ENCODE data around the gene CENPX.
A peak's percentile ranks its signal among the peaks of the same experiment; 100 is the strongest.

CENPX gene

GRCh38 chr17:81993729-81994592 lies 28.7 kb downstream of the CENPX start:
- Histone ChIP-seq H3K4me1 (ENCODE audit: control insufficient read depth, insufficient read depth, low read length) (peaks cover 23% of the 10 kb centered on the region), H3K27me3 (ENCODE audit: control insufficient read depth in 1 of 2, insufficient read depth in 2 of 2, low read length in 2 of 2) (no peaks in the 10 kb centered on the region), H3K36me3 (ENCODE audit: control insufficient read depth in 2 of 2, insufficient read depth in 2 of 2, low read length in 2 of 2) (peaks cover 0 to 5% of the 10 kb centered on the region in 2 donors), H3K9ac (ENCODE audit: low read length in 2 of 2) (no peak overlapping the region), H3K27ac (ENCODE audit: low read length) (no peak overlapping the region), H3K9me3 (ENCODE audit: control insufficient read depth in 2 of 2, low read length in 2 of 2) (no peaks in the 10 kb centered on the region), H3K4me3 (ENCODE audit: low read length in 2 of 2) (no peak overlapping the region)

GRCh38 chr17:81992306-81993102 lies 30.2 kb downstream of the CENPX start:
- Histone ChIP-seq H3K4me3 (ENCODE audit: low read length in 2 of 2) (peak overlapping the region in 1 of 2 donors; percentile 60), H3K27ac (ENCODE audit: low read length) (peak overlapping the region; percentile 6), H3K9ac (ENCODE audit: low read length in 2 of 2) (peak overlapping the region; percentile 36 to 41), H3K27me3 (ENCODE audit: control insufficient read depth in 1 of 2, insufficient read depth in 2 of 2, low read length in 2 of 2) (no peaks in the 10 kb centered on the region), H3K36me3 (ENCODE audit: control insufficient read depth in 2 of 2, insufficient read depth in 2 of 2, low read length in 2 of 2) (peaks cover 0 to 5% of the 10 kb centered on the region in 2 donors), H3K4me1 (ENCODE audit: control insufficient read depth, insufficient read depth, low read length) (peaks cover 23% of the 10 kb centered on the region), H3K9me3 (ENCODE audit: control insufficient read depth in 2 of 2, low read length in 2 of 2) (no peaks in the 10 kb centered on the region)

- H3K27me3 ChIP-seq (ENCODE audit: control insufficient read depth in 1 of 2, insufficient read depth in 2 of 2, low read length in 2 of 2), result no peaks in the 10 kb centered on the region
- peak overlapping the region; percentile 6 for H3K27ac ChIP-seq (ENCODE audit: low read length)
- H3K4me1 ChIP-seq (ENCODE audit: control insufficient read depth, insufficient read depth, low read length), result peaks cover 23% of the 10 kb centered on the region
- peaks cover 0 to 2% of the 10 kb centered on the region in 2 donors for H3K36me3 ChIP-seq (ENCODE audit: control insufficient read depth in 2 of 2, insufficient read depth in 2 of 2, low read length in 2 of 2)
- peak overlapping the region; percentile 43 to 60 for H3K4me3 ChIP-seq (ENCODE audit: low read length in 2 of 2)
- H3K9me3 ChIP-seq (ENCODE audit: control insufficient read depth in 2 of 2, low read length in 2 of 2), result no peaks in the 10 kb centered on the region
- peak overlapping the region; percentile 41 to 42 for H3K9ac ChIP-seq (ENCODE audit: low read length in 2 of 2)
Observed at GRCh38 chr17:81991684-81992305, 30.9 kb downstream of the CENPX start.

DNA sequence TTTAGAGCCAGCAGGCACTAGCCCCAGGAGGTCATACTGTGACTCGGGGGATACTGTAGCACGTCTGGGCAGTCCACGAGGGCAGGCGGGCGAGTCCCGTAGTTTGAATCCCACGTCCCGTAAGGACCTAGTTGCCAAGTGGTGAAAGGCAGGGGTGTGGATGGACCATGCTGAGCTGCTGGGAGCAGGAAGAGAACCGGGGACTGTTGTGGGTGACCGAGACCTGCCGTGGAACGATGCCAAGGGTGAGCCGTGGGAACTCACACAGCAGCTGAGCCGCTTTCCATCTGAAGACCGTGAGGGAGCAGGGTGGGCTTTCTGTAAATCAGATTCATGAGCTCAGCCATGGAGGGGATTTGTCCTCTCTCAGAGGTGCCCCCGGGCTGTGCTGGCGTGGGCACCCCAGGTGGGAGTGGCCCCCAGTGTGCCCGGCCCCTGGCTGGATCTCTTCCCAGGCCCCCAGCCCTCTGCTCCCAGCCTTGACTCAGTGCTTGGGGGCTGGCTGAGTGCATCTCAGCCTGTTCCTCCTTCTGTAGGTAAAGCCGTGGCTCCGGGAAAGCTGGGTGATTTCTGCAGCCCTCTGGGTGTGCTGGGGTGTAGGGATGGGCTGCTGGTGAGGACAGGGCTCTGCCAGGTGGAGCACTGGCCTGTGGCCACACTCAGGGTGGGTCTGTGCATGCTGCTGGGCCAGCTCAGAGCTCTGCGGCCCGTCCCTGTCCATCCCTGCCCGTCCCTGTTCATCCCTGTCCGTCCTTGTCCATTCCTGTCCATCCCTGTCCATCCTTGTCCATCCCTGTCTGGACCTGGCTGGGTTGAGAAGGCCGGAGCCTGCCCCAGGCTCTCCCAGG lies 31.6 kb downstream of the CENPX start:
- peak overlapping the region; percentile 6 for H3K27ac ChIP-seq (ENCODE audit: low read length)
- H3K9me3 ChIP-seq (ENCODE audit: control insufficient read depth in 2 of 2, low read length in 2 of 2), result no peaks in the 10 kb centered on the region
- peaks cover 2% of the 10 kb centered on the region in 2 donors for H3K36me3 ChIP-seq (ENCODE audit: control insufficient read depth in 2 of 2, insufficient read depth in 2 of 2, low read length in 2 of 2)
- peak overlapping the region; percentile 41 to 42 for H3K9ac ChIP-seq (ENCODE audit: low read length in 2 of 2)
- no peaks in the 10 kb centered on the region for H3K27me3 ChIP-seq (ENCODE audit: control insufficient read depth in 1 of 2, insufficient read depth in 2 of 2, low read length in 2 of 2)
- H3K4me1 ChIP-seq (ENCODE audit: control insufficient read depth, insufficient read depth, low read length), result peaks cover 23% of the 10 kb centered on the region
- peak overlapping the region in 1 of 2 donors; percentile 60 for H3K4me3 ChIP-seq (ENCODE audit: low read length in 2 of 2)

DNA sequence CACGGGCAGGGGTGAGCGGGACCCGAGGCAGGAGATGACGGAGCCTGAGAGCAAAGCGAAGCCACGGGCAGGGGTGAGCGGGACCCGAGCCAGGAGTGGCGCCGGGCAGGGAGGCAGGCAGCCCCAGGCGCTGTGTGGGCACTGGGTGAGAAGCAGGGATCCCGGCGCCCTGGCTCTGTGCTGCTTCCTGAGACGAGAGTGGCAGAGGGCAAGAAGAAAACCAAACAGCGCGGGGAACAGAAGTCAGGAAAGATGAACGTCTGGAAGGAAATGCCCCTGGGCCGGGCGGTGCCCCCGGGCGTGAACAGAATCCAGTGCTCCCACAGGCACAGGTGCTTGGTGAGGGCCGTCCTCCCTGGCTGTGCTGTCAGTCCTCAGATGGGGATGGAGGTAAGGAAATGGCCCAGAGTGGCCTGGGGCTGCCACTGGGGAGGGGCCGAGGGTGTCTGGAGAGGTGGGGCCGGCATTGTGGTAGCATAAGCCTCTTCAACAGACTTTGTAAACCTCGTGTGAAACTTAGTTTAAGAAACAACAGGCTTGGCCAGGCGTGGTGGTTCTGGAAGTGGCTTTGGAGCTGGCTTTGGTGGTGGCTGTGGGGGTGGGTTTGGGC lies 35.4 kb downstream of the CENPX start:
- Histone ChIP-seq H3K27me3 (ENCODE audit: control insufficient read depth in 1 of 2, insufficient read depth in 2 of 2, low read length in 2 of 2) (no peaks in the 10 kb centered on the region), H3K9ac (ENCODE audit: low read length in 2 of 2) (no peak overlapping the region), H3K27ac (ENCODE audit: low read length) (no peak overlapping the region), H3K4me3 (ENCODE audit: low read length in 2 of 2) (no peak overlapping the region), H3K36me3 (ENCODE audit: control insufficient read depth in 2 of 2, insufficient read depth in 2 of 2, low read length in 2 of 2) (peaks cover 14 to 16% of the 10 kb centered on the region in 2 donors), H3K4me1 (ENCODE audit: control insufficient read depth, insufficient read depth, low read length) (peaks cover 15% of the 10 kb centered on the region), H3K9me3 (ENCODE audit: control insufficient read depth in 2 of 2, low read length in 2 of 2) (no peaks in the 10 kb centered on the region)

DNA sequence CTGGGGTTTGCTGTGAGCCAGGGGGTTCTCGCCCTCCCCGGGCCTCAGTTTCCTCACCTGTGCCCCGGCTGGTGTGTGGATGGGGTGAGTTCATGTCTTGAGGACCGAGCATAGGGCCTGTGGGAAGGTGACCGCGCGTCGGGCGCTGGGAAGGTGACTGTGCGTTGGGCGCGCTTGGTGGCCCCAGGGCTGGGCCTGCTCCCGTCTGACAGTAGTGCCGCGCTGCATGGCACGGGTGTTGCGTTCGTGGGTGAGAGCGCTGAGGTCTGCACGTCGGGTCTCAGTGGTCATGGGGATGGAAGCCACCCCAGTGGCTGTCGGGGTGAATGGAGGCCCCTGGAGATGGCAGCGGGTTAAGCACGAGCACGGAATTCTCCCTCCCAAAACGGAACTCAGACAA lies 36.1 kb downstream of the CENPX start:
- no peak overlapping the region for H3K4me3 ChIP-seq (ENCODE audit: low read length in 2 of 2)
- H3K9me3 ChIP-seq (ENCODE audit: control insufficient read depth in 2 of 2, low read length in 2 of 2), result no peaks in the 10 kb centered on the region
- H3K36me3 ChIP-seq (ENCODE audit: control insufficient read depth in 2 of 2, insufficient read depth in 2 of 2, low read length in 2 of 2), result peaks cover 14 to 16% of the 10 kb centered on the region in 2 donors
- H3K4me1 ChIP-seq (ENCODE audit: control insufficient read depth, insufficient read depth, low read length), result peaks cover 8% of the 10 kb centered on the region
- no peaks in the 10 kb centered on the region for H3K27me3 ChIP-seq (ENCODE audit: control insufficient read depth in 1 of 2, insufficient read depth in 2 of 2, low read length in 2 of 2)
- no peak overlapping the region for H3K27ac ChIP-seq (ENCODE audit: low read length)
- H3K9ac ChIP-seq (ENCODE audit: low read length in 2 of 2), result no peak overlapping the region

- no peaks in the 10 kb centered on the region for H3K9me3 ChIP-seq (ENCODE audit: control insufficient read depth in 2 of 2, low read length in 2 of 2)
- H3K27me3 ChIP-seq (ENCODE audit: control insufficient read depth in 1 of 2, insufficient read depth in 2 of 2, low read length in 2 of 2), result no peaks in the 10 kb centered on the region
- no peak overlapping the region for H3K27ac ChIP-seq (ENCODE audit: low read length)
- H3K36me3 ChIP-seq (ENCODE audit: control insufficient read depth in 2 of 2, insufficient read depth in 2 of 2, low read length in 2 of 2), result peaks cover 16 to 17% of the 10 kb centered on the region in 2 donors
- no peaks in the 10 kb centered on the region for H3K4me1 ChIP-seq (ENCODE audit: control insufficient read depth, insufficient read depth, low read length)
- H3K9ac ChIP-seq (ENCODE audit: low read length in 2 of 2), result no peak overlapping the region
- no peak overlapping the region for H3K4me3 ChIP-seq (ENCODE audit: low read length in 2 of 2)
Observed at GRCh38 chr17:81984773-81985410, 37.8 kb downstream of the CENPX start.

DNA sequence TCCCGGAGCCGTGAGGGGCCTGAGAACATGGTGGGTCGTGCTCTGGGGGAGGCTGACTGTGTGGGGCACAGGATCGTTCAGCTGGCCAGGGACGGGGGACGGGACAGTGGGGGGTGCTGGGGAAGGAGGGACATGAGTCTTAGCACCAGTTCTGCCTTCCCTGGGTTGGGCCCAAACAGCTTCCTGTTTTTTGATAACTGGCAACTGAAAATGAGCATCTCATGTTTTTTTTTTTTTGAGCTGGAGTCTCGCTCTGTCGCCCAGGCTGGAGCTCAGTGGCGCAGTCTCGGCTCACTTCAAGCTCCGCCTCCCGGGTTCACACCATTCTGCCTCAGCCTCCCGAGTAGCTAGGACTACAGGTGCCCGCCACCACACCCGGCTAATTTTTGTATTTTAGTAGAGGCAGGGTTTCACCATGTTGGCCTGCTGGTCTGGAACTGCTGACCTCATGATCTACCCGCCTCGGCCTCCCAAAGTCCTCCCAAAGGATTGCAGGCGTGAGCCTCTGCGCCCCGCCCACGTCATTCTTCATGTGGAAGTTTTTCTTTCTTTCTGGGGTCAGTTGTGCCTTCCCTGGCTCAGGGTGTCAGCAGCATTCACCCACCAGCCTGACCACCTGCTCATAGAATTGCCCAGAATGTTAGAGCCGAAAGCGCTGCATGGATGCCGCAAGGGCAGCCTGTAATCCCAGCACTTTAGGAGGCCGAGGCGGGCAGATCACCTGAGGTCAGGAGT lies 38.9 kb downstream of the CENPX start:
- Histone ChIP-seq H3K27me3 (ENCODE audit: control insufficient read depth in 1 of 2, insufficient read depth in 2 of 2, low read length in 2 of 2) (no peaks in the 10 kb centered on the region), H3K9ac (ENCODE audit: low read length in 2 of 2) (no peak overlapping the region), H3K4me1 (ENCODE audit: control insufficient read depth, insufficient read depth, low read length) (peaks cover 2% of the 10 kb centered on the region), H3K27ac (ENCODE audit: low read length) (no peak overlapping the region), H3K9me3 (ENCODE audit: control insufficient read depth in 2 of 2, low read length in 2 of 2) (no peaks in the 10 kb centered on the region), H3K4me3 (ENCODE audit: low read length in 2 of 2) (no peak overlapping the region), H3K36me3 (ENCODE audit: control insufficient read depth in 2 of 2, insufficient read depth in 2 of 2, low read length in 2 of 2) (peaks cover 16 to 17% of the 10 kb centered on the region in 2 donors)

GRCh38 chr17:81983011-81983638 lies 39.6 kb downstream of the CENPX start:
- H3K27me3 ChIP-seq (ENCODE audit: control insufficient read depth in 1 of 2, insufficient read depth in 2 of 2, low read length in 2 of 2), result no peaks in the 10 kb centered on the region
- H3K27ac ChIP-seq (ENCODE audit: low read length), result no peak overlapping the region
- no peak overlapping the region for H3K4me3 ChIP-seq (ENCODE audit: low read length in 2 of 2)
- H3K9ac ChIP-seq (ENCODE audit: low read length in 2 of 2), result no peak overlapping the region
- peaks cover 16 to 17% of the 10 kb centered on the region in 2 donors for H3K36me3 ChIP-seq (ENCODE audit: control insufficient read depth in 2 of 2, insufficient read depth in 2 of 2, low read length in 2 of 2)
- no peaks in the 10 kb centered on the region for H3K9me3 ChIP-seq (ENCODE audit: control insufficient read depth in 2 of 2, low read length in 2 of 2)
- peaks cover 8% of the 10 kb centered on the region for H3K4me1 ChIP-seq (ENCODE audit: control insufficient read depth, insufficient read depth, low read length)

Measured in stomach smooth muscle (tissue), 2 donors.